GM21786 (cell line): ENCODE data around the gene A2ML1.
"Not testable (repeated sequence)": the region's sequence is repeated elsewhere in the genome, so short reads cannot be mapped to it uniquely, and the experiment has no call there.

Experiments used
- ATAC-seq: cut with Tn5 transposase; IDR thresholded peaks from one replicate; pipeline ENCODE4 v1.9.1; 2021; ENCODE audit not compliant: unreplicated experiment

A2ML1 gene

GRCh38 chr12:8847435-8847834, 25.0 kb downstream of the A2ML1 start:
- ATAC-seq: no peak

DNA sequence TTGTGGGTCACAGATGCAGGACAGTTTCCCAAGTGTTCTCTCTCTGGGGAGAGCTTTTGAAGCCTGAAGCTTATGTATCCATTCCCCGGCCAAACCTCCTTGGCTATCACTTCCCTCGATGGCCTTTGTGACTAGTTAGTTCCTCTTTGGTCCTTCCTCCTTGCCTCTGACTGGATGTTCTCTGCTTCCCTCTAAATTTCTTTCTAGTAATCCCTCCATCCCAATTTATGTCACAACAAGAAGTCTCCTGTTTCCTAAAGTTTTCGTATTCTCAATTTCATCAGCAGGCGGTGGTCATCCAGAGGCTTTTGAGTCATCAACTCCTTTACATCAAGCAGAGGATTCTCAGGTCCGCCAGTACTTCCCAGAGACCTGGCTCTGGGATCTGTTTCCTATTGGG, 27.5 kb downstream of the A2ML1 start:
- ATAC-seq: no peak

- ATAC-seq: no peak
These were observed 29.7 kb downstream of the A2ML1 start for GRCh38 chr12:8852119-8852518.

DNA sequence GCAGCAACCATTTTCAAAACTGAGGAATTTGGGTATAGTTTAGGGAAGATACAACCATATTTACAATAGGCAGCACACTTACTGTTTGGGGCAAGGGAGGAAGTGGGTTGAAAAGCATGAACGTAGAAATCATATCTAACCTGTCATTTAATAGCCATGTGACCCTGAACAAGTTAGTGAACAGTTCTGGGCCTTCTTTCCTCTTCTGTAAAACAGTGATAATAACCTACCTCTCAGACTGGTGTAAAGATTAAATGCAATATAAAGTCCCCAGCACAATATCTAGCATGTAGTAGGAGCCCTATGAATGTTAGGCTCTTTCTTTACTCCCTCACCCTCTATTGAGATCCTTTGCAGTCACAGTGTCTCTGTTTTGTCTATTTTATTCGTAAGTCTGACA, 33.5 kb downstream of the A2ML1 start:
- ATAC-seq: no peak

- not testable (repeated sequence) for ATAC-seq
These were observed 37.0 kb downstream of the A2ML1 start for GRCh38 chr12:8859448-8859847.

DNA sequence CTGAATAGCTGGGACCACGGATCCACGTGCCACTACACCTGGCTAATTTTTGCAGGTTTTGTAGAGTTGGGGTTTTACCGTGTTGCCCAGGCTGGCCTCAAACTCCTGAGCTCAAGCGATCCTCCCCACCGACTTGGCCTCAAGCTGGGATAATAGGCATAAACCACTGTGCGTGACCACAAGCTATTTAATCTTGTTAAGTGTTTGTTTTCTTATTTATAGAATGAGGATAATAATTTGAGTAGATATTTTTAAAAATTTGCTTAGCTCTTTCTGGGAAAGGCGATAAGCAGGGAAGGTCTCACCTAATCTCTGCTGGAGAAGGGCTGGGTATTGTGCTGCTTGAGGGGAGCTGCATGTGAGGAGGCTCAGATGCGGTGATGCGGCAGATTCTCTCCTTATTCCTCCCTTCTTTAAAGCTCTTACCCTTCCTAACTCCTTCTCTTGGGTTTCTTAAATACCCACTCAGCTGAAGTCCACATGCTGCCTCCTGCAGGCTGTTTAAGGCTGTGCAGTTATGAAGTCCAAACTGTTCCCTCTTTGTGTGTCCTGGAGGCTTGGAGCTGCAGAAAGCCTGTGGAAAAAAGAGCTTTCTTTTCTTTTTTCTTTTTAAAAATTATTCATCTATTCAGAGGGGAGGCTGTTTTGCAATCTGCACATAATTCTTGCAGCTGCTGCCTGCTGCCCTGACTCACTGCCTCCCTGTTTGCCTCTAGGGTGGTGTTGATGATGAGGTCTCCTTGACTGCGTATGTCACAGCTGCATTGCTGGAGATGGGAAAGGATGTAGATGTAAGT, 37.9 kb downstream of the A2ML1 start:
- ATAC-seq: no peak

- ATAC-seq: no peak
These were observed 44.0 kb downstream of the A2ML1 start for GRCh38 chr12:8866429-8866828.

DNA sequence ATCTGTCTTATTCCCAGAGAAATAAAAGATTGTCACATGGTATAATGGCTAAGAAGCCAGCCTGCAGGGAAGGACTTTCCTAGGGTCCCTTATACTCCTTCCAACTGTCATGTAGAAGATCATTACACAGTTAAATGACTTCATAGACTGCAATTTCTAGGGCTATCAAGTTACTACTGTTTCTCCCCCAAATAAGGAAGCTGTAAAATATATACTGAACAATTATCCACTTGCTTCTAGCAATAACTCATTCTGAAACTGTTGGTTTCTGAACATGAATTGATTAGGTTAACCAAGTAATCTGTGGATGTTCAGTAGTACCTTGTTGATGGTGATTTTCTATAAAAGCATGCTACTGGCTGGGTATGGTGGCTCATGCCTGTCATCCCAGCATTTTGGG, 44.6 kb downstream of the A2ML1 start:
- ATAC-seq: no peak

DNA sequence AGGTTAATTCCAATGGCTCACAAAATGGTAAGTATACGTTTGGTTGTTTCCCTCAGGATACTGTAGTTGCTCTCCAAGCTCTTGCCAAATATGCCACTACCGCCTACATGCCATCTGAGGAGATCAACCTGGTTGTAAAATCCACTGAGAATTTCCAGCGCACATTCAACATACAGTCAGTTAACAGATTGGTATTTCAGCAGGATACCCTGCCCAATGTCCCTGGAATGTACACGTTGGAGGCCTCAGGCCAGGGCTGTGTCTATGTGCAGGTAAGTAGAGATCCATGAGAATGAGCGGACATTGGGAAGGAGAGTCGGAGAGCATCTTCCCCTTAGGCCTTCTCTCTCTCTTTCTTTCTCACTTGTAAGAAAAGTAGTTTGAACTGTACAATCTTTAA, 45.4 kb downstream of the A2ML1 start:
- ATAC-seq: no peak

- no peak for ATAC-seq
These were observed 48.2 kb downstream of the A2ML1 start for GRCh38 chr12:8870586-8870985.

GRCh38 chr12:8871068-8871467, 48.6 kb downstream of the A2ML1 start:
- no peak for ATAC-seq

DNA sequence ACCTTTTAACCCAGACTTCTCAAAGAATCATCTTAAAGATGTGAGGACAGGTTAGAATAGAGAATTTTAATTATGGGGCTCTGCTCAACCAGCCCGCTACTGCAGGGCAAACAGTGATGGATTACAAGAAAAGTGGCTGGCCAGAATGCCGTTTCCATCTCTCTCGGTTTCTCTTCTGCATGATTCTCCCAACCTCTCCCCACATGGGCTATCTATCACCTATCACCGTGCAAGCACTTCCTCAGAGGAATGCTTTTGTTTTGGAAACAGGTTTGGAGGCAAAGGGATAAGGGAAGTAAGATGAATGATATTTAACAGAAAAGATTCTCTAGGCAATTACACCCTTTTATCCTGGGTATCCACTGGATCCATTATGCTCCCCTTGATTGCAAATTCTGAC, 54.5 kb downstream of the A2ML1 start:
- ATAC-seq: no peak

DNA sequence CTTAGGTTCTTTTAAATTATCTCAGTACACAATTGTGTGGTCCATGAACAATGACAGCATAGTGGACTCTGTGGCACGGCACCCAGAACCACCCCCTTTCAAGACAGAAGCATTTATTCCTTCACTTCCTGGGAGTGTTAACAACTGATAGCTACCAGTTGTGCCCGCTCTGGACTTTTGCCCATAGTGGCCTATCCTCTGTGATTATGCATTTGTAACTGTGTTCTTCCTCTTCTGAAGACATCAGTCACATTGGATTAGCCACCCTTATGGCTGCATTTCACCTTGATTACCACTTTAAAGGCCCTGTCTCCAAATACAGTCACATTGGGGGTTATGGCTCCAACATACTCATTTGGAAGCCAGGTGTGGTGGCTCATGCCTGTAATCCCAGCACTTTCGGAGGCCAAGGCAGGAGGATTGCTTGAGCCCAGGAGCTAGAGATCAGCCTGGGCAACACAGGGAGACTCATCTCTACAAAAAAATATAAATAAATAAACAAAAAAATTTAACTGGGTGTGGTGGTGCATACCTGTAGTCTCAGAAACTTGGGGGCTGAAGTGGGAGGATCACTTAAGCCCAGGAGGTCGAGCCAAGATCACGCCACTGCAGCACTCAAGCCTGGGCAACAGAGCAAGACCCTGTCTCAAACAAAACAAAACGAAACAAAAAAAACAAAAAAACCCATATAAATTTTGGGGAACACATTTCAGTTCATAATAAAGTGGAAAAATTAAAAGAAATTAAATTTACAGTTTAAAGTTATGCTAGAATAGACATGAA, 64.3 kb downstream of the A2ML1 start:
- no peak for ATAC-seq

DNA sequence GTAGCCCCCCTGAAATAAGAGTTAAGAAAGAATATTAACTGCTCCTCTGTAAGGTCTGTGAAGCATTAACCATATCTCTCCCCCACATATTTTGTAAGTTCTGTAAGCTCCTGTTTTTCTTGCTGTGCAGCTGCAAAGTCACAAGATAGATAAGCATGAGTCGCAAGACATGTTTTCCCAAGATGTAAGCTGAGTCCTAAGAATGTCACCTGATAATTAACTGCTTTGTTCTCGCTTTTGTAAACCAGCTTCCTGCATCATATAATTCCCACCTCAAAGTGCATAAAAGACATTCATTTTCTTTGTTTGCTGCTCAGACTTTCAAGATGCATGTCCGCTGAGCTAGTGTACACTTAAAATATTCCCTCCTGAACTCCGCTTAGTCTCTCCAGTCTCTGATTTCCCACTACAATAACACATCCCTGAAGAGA, 64.9 kb downstream of the A2ML1 start:
- ATAC-seq: no peak

DNA sequence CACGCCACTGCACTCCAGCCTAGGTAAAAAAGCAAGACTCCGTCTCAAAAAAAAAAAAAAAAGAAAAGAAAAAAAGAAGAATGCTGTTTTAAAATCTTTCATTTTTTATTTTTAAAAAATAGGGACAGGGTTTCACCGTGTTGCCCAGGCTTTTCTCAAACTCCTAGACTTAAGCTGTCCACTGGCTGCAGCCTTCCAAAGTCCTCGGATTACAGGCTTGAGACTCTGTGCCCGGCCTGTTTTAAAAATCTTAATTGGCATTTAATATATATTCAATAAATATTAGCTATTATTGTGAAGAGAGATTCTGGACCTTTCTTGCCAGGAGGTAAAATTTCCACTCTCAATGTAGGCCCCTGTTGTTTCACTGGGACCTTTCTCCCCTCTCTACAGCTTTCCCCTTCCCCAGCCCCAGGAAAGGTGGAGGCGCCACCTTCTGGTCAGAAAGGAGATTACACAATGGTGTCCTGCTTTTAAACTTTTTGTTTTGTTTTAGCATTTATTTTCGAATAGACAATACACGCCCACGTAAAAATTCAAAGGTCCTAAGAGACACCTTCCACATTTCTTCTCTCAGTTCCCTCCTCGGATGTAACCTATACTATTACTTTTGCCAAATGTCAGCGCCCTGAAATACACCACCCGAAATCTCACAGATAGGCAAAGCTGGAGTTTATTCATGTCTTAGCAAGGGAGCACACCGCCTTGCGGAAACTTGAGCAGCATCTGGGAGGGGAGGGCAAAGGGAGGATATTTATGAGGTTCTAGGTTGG, 68.1 kb downstream of the A2ML1 start:
- ATAC-seq: peak; percentile 45

GRCh38 chr12:8891976-8892375, 69.6 kb downstream of the A2ML1 start:
- ATAC-seq: no peak

GRCh38 chr12:8894378-8894777, 72.0 kb downstream of the A2ML1 start:
- no peak for ATAC-seq

DNA sequence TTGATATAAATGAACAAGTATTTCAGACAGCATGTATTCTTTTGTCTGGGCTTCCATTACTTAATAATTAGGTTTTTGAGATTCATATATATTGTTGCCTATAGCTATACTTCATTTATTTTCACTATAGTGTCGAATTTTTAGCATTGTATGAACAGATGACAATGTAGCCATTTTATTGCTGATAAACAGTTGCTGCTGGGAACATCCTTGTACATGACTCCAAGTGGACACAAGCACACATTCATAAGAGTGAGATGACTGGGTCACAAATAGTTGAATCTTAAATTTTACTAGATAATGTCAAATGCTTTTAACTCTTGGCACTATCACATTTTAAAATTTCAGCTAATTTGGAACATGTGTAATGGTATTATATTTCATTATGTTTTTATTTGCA, 72.6 kb downstream of the A2ML1 start:
- no peak for ATAC-seq

DNA sequence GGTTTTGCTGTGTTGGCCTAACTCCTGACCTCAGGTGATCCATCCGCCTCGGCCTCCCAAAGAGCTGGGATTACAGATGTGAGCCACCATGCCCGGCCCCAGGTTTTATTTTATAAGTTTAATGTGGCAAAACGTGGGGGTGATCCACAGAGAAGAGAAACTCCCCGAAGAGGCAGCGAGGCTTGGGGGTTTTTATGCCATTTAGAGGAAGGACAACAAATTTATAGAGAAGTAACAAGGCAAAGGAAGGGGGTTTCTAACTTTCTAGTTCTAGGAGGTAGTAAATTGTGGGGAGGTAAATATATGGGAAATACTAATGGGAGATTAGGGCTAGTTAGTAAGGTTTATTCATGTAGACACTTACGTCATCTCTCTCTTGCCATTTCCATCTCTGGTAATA, 74.7 kb downstream of the A2ML1 start:
- ATAC-seq: no peak

DNA sequence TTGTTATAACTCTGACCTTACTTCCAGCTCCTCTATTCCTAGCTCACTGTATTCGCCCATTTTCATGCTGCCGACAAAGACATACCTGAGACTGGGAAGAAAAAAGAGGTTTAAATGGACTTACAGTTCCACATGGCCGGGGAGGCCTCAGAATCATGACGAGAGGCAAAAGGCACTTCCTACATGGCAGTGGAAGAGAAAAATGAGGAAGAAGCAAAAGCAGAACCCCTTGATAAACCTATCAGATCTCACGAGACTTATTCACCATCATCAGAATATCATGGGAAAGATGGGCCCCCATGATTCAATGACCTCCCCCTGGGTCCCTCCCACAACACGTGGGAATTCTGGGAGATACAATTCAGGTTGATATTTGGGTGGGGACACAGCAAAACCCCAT, 77.4 kb downstream of the A2ML1 start:
- ATAC-seq: no peak

DNA sequence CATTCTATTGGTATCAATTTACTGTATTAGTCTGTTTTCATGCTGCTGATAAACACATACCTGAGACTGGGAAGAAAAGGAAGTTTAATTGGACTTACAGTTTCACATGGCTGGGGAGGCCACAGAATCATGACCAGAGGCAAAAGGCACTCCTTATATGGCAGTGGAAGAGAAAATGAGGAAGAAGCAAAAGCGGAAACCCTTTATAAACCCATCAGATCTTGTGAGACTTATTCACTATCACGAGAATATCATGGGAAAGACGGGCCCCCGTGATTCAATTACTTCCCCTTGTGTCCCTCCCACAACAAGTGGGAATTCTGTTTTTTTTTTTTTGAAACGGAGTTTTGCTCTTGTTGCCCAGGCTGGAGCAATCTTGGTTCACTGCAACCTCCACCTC, 80.3 kb downstream of the A2ML1 start:
- ATAC-seq: not testable (repeated sequence)

DNA sequence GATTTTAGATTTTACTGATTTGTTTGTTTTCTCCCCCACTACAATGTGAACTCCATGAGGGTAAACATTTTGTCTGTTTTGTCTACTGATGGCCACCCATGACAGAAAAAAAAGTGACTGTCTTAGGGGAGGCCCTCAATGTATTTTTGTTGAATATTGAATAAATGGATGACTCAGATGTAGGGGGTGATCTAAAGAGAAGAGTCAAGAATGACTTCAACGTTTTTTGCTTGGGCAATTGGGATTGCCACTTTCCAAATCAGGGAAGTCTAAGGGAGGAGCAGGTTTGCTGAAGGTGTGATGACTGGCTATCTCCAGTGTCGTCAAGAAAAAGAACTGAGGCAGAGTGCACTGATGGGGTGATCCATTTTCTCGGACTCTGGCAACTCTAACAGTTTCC, 81.2 kb downstream of the A2ML1 start:
- no peak for ATAC-seq
